Renal cortical epithelial cell (primary cell): ENCODE results near the gene RPL22. TPM values are rescaled to one million over a fixed set of nuclear protein-coding genes. Genes with fewer than 3 reads are reported as not detected.

Experiments used
- DNase-seq: peaks from one replicate; pipeline ENCODE4 v3.0.0-alpha.2; 2011; ENCODE audit warnings: low read depth
- total RNA-seq: library from RNA; depleted of rRNA; stranded (reverse); fragments of >200 nt; gene quantifications from 2 replicates; pipeline ENCODE4 v1.2.3, GENCODE V29; 2014

Gene RPL22
- total RNA-seq, result 160 and 174 TPM in 2 replicates

GRCh38 chr1:6199298-6200187, at the start of gene RPL22:
Gene RPL22, minus strand, starts transcription at chr1:6199595. Its CDS starts 22 bp downstream, at chr1:6199573.
- DNase-seq, result peak; percentile 97

GRCh38 chr1:6248161-6248776, 48.9 kb upstream of the RPL22 start:
- no peak for DNase-seq

- DNase-seq, result no peak
These were observed 48.3 kb upstream of the RPL22 start for GRCh38 chr1:6247651-6248050.

GRCh38 chr1:6246497-6247467, 47.4 kb upstream of the RPL22 start:
- peak; percentile 43 for DNase-seq

- no peak for DNase-seq
These were observed 46.6 kb upstream of the RPL22 start for GRCh38 chr1:6245869-6246496.

GRCh38 chr1:6245086-6245868, 45.9 kb upstream of the RPL22 start:
- DNase-seq, result peak; percentile 25

GRCh38 chr1:6244401-6245049, 45.1 kb upstream of the RPL22 start:
- no peak for DNase-seq

GRCh38 chr1:6243993-6244392, 44.6 kb upstream of the RPL22 start, which contains the start of gene HES3:
Gene HES3, plus strand, starts transcription at chr1:6244179. Its CDS starts 187 bp downstream, at chr1:6244366.
- DNase-seq, result no peak

- no peak for DNase-seq
These were observed 43.8 kb upstream of the RPL22 start for GRCh38 chr1:6243053-6243834.

GRCh38 chr1:6241887-6242740, 42.7 kb upstream of the RPL22 start:
- no peak for DNase-seq

GRCh38 chr1:6241107-6241886, 41.9 kb upstream of the RPL22 start:
- DNase-seq, result no peak

- peak; percentile 38 for DNase-seq
These were observed 40.8 kb upstream of the RPL22 start for GRCh38 chr1:6239950-6240768.

- DNase-seq, result no peak
These were observed 39.9 kb upstream of the RPL22 start for GRCh38 chr1:6239213-6239752.

- DNase-seq, result no peak
These were observed 37.7 kb upstream of the RPL22 start for GRCh38 chr1:6237093-6237492.

- DNase-seq, result no peak
These were observed 35.9 kb upstream of the RPL22 start for GRCh38 chr1:6235296-6235677.
